DMS53 treated with DMSO at 0.1 percent for 48 hours (cell line): ENCODE measurements around the gene NOD2.

Experiments used
- DNase-seq: peaks from one replicate; lab custom pipeline; 2025; ENCODE audit not compliant: unreplicated experiment; lab: John Stamatoyannopoulos, UW

NOD2 gene

GRCh38 chr16:50669741-50670140 lies 23.7 kb upstream of the NOD2 start:
- no peak for DNase-seq

GRCh38 chr16:50670476-50670875 lies 22.9 kb upstream of the NOD2 start:
- no peak for DNase-seq

GRCh38 chr16:50671644-50672260 lies 21.7 kb upstream of the NOD2 start:
- DNase-seq: peak; percentile 32

- DNase-seq: no peak
These were observed 19.7 kb upstream of the NOD2 start for GRCh38 chr16:50673496-50674275.

GRCh38 chr16:50674831-50675230 lies 18.6 kb upstream of the NOD2 start:
- DNase-seq: no peak

GRCh38 chr16:50675686-50676610 lies 17.5 kb upstream of the NOD2 start:
- DNase-seq: no peak

GRCh38 chr16:50676684-50677225 lies 16.7 kb upstream of the NOD2 start:
- no peak for DNase-seq

- no peak for DNase-seq
These were observed 16.1 kb upstream of the NOD2 start for GRCh38 chr16:50677351-50677750.

- DNase-seq: no peak
These were observed 14.9 kb upstream of the NOD2 start for GRCh38 chr16:50678531-50678930.

GRCh38 chr16:50679266-50679665 lies 14.1 kb upstream of the NOD2 start:
- no peak for DNase-seq

GRCh38 chr16:50679676-50680555 lies 13.5 kb upstream of the NOD2 start:
- no peak for DNase-seq

- DNase-seq: no peak
These were observed 12.9 kb upstream of the NOD2 start for GRCh38 chr16:50680556-50680893.

- no peak for DNase-seq
These were observed 12.2 kb upstream of the NOD2 start, which contains the start of gene SNX20 for GRCh38 chr16:50681021-50681885. SNX20 (minus strand) TSS chr16:50681312; CDS start chr16:50677526, 3,786 bp downstream.

GRCh38 chr16:50683689-50684374 lies 9.6 kb upstream of the NOD2 start:
- no peak for DNase-seq

GRCh38 chr16:50684823-50685461 lies 8.5 kb upstream of the NOD2 start:
- DNase-seq: no peak

- DNase-seq: no peak
These were observed 7.8 kb upstream of the NOD2 start for GRCh38 chr16:50685462-50686063.

GRCh38 chr16:50688083-50688482 lies 5.3 kb upstream of the NOD2 start:
- DNase-seq: no peak

- DNase-seq: no peak
These were observed 4.5 kb upstream of the NOD2 start for GRCh38 chr16:50688867-50689266.
